ENCODE results near the gene NANOS1. TPM values are rescaled to one million over a fixed set of nuclear protein-coding genes. Genes with fewer than 3 reads are reported as not detected.

NANOS1 gene
- total RNA-seq, 1 experiment from 2014 or later: 5.4 TPM

DNA sequence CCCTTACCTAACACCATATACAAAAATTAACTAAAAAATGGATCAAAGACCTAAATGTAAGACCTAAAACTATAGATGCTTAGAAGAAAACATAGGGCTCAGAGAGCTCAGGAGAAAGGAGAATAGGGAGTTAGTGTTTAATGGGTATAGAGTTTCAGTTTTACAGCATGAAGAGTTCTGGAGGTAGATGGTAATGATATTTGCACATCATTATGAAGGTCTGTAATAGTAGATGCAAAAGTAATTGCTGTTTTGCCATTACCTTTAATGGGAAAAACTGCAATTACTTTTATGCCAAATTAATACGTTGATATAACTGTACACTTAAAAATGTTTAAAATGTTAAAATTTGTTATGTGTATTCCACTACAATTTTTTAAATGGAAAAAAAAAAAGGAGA, 39.2 kb upstream of the NANOS1 start:
- no peak overlapping the region for H3K27ac ChIP-seq (ENCODE audit: low read length)
- no peaks in the 10 kb centered on the region for H3K9me3 ChIP-seq (ENCODE audit: low read length)
- ChIA-PET POLR2A (ENCODE audit: unreplicated experiment) (no interaction called here), CTCF (no interaction called here)
- H3K4me3 ChIP-seq (ENCODE audit: low read length): no peak overlapping the region
- TF ChIP-seq, protein P1, sequence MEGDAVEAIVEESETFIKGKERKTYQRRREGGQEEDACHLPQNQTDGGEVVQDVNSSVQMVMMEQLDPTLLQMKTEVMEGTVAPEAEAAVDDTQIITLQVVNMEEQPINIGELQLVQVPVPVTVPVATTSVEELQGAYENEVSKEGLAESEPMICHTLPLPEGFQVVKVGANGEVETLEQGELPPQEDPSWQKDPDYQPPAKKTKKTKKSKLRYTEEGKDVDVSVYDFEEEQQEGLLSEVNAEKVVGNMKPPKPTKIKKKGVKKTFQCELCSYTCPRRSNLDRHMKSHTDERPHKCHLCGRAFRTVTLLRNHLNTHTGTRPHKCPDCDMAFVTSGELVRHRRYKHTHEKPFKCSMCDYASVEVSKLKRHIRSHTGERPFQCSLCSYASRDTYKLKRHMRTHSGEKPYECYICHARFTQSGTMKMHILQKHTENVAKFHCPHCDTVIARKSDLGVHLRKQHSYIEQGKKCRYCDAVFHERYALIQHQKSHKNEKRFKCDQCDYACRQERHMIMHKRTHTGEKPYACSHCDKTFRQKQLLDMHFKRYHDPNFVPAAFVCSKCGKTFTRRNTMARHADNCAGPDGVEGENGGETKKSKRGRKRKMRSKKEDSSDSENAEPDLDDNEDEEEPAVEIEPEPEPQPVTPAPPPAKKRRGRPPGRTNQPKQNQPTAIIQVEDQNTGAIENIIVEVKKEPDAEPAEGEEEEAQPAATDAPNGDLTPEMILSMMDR (conservative IDR thresholded peaks at IDR 0.05; ENCODE audit: low read depth, low read length): no peak
- no peak for TF ChIP-seq EZH2 (IDR thresholded peaks at IDR 0.05; ENCODE audit: low read length, unreplicated experiment)
- no peak for TF ChIP-seq EZH2phosphoT487 (IDR thresholded peaks at IDR 0.05; ENCODE audit: borderline replicate concordance, low read length)
- intact Hi-C loops (cut with micrococcal nuclease): no loop called here
- no peaks in the 10 kb centered on the region for H3K79me2 ChIP-seq (ENCODE audit: low read length)
- ATAC-seq (no peak), DNase-seq (no peak)
- H3K4me1 ChIP-seq (ENCODE audit: insufficient read depth, low read length): no peaks in the 10 kb centered on the region
- H3F3A ChIP-seq (ENCODE audit: low read length, unreplicated experiment): no peaks in the 10 kb centered on the region
- no peaks in the 10 kb centered on the region for H3K9me2 ChIP-seq (replicated peaks; ENCODE audit: low read length)
- no TSS peak for BruUV-seq (replicated peaks)
- no peaks in the 10 kb centered on the region for H3K27me3 ChIP-seq (ENCODE audit: low read length)
- no peak overlapping the region for H2AFZ ChIP-seq (ENCODE audit: low read length)
- H3K4me2 ChIP-seq (ENCODE audit: low read length): no peak overlapping the region
- H3K9ac ChIP-seq (ENCODE audit: low read length): no peak overlapping the region
- no peaks in the 10 kb centered on the region for H4K20me1 ChIP-seq (ENCODE audit: low read length)
- H3K36me3 ChIP-seq (ENCODE audit: low read depth, low read length): no peaks in the 10 kb centered on the region

DNA sequence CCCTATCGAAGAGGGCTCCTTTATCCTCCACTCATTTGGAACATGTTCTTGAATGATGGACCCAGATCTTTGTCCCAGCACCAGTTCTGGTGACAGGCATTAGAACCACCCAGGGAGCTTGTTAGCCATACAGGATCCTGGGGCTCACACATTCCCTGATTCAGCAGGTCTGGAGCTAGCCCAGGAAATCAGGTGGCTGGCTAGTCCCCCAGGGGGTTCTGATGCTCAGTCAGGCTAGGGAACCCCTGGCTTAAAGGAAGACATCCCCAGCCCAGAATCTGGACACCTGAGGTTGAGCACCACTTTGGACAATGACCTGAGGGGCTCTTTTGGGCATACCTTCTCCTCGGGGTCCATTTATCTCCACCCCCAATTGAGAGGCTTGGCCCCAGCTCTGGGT, 37.0 kb upstream of the NANOS1 start:
- no peak overlapping the region for H3K4me3 ChIP-seq (ENCODE audit: low read length)
- H3K9me3 ChIP-seq (ENCODE audit: low read length): no peaks in the 10 kb centered on the region
- intact Hi-C loops (cut with micrococcal nuclease): no loop called here
- ATAC-seq (no peak), DNase-seq (no peak)
- no peak overlapping the region for H3K9ac ChIP-seq (ENCODE audit: low read length)
- H4K20me1 ChIP-seq (ENCODE audit: low read length): no peaks in the 10 kb centered on the region
- H3K4me1 ChIP-seq (ENCODE audit: insufficient read depth, low read length): no peaks in the 10 kb centered on the region
- no peaks in the 10 kb centered on the region for H3K27me3 ChIP-seq (ENCODE audit: low read length)
- no TSS peak for BruUV-seq (replicated peaks)
- H3K27ac ChIP-seq (ENCODE audit: low read length): no peak overlapping the region
- no peak overlapping the region for H2AFZ ChIP-seq (ENCODE audit: low read length)
- CTCF ChIA-PET: no interaction called here
- POLR2A ChIA-PET (ENCODE audit: unreplicated experiment): no interaction called here
- H3K4me2 ChIP-seq (ENCODE audit: low read length): no peak overlapping the region
- no peak for TF ChIP-seq EZH2 (IDR thresholded peaks at IDR 0.05; ENCODE audit: low read length, unreplicated experiment)
- no peak for TF ChIP-seq EZH2phosphoT487 (IDR thresholded peaks at IDR 0.05; ENCODE audit: borderline replicate concordance, low read length)
- TF ChIP-seq, protein P1 (conservative IDR thresholded peaks at IDR 0.05; ENCODE audit: low read depth, low read length): no peak
- no peaks in the 10 kb centered on the region for H3K36me3 ChIP-seq (ENCODE audit: low read depth, low read length)
- no peaks in the 10 kb centered on the region for H3K9me2 ChIP-seq (replicated peaks; ENCODE audit: low read length)
- H3F3A ChIP-seq (ENCODE audit: low read length, unreplicated experiment): no peaks in the 10 kb centered on the region
- H3K79me2 ChIP-seq (ENCODE audit: low read length): no peaks in the 10 kb centered on the region

DNA sequence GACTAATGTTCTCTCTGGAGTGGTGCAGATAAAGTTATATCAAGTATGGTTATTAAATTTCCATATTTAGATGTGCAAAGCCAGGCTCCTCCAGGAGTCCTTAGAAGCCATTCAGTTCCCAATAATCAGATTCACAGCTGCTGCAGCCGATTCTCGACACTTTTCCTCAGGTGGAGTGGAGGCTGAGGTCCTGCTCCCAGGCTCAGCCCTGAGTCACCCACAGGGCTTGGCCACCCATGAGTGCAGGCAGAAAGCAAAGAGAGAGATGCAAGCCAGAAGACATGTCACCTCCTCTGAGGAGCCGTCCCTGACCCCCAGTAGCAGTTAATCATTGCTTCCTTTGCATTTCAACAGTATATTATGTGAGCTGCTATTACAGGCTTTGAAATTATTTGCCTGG, 36.3 kb upstream of the NANOS1 start:
- H3K9ac ChIP-seq (ENCODE audit: low read length): no peak overlapping the region
- no peaks in the 10 kb centered on the region for H3F3A ChIP-seq (ENCODE audit: low read length, unreplicated experiment)
- CTCF ChIA-PET: no interaction called here
- H2AFZ ChIP-seq (ENCODE audit: low read length): no peak overlapping the region
- intact Hi-C loops (cut with micrococcal nuclease): no loop called here
- no peak overlapping the region for H3K27ac ChIP-seq (ENCODE audit: low read length)
- H3K79me2 ChIP-seq (ENCODE audit: low read length): no peaks in the 10 kb centered on the region
- ATAC-seq (no peak), DNase-seq (no peak)
- TF ChIP-seq EZH2 (IDR thresholded peaks at IDR 0.05; ENCODE audit: low read length, unreplicated experiment): no peak
- TF ChIP-seq, protein P1 (conservative IDR thresholded peaks at IDR 0.05; ENCODE audit: low read depth, low read length): no peak
- no peak for TF ChIP-seq EZH2phosphoT487 (IDR thresholded peaks at IDR 0.05; ENCODE audit: borderline replicate concordance, low read length)
- no peaks in the 10 kb centered on the region for H3K9me2 ChIP-seq (replicated peaks; ENCODE audit: low read length)
- H3K4me1 ChIP-seq (ENCODE audit: insufficient read depth, low read length): no peaks in the 10 kb centered on the region
- H3K36me3 ChIP-seq (ENCODE audit: low read depth, low read length): no peaks in the 10 kb centered on the region
- no peaks in the 10 kb centered on the region for H3K27me3 ChIP-seq (ENCODE audit: low read length)
- BruUV-seq (replicated peaks): no TSS peak
- H3K4me2 ChIP-seq (ENCODE audit: low read length): no peak overlapping the region
- no peak overlapping the region for H3K4me3 ChIP-seq (ENCODE audit: low read length)
- POLR2A ChIA-PET (ENCODE audit: unreplicated experiment): no interaction called here
- no peaks in the 10 kb centered on the region for H4K20me1 ChIP-seq (ENCODE audit: low read length)
- no peaks in the 10 kb centered on the region for H3K9me3 ChIP-seq (ENCODE audit: low read length)
